GM18907 (cell line): ENCODE data around the gene SCYL2.

Experiments used
- ATAC-seq: cut with Tn5 transposase; IDR thresholded peaks from one replicate; pipeline ENCODE4 v1.9.1; 2021; ENCODE audit warnings: mild to moderate bottlenecking, moderate library complexity; ENCODE audit not compliant: unreplicated experiment

SCYL2 gene

DNA sequence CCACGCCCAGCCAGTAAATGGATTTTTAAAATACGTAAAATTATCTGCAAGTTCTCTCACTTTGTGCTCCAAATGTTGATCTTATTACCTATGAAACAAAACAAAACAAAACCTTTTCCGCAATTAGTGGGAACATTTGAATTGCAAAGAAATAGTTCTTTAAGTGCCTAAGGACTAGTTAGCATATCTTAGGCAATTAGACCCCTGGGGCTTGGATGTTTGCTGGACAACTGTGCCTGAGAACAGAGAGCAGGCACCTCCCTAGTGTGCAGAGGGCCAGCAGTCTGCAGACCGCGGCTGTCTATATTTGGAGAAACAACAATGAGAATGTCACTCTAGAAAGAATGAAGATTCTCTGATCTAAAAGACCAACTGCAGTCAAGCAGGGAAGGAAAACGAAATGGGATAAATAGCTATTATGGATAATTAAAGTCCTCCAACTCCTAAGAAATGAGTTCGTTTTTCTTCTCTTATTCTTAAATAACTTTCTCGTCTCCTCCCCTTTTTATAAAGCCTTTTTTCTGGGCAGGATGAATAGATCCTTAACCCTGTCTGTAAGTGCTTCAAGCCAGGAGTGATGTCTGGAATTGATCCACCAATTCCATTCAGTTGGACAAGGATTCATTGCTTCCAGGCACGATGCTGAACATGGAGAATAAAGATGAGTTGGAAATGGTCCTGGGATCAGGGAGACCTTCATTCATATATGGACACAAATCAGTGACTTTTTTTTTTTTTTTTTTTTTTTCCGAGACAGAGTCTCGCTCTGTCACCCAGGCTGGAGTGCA lies 106.1 kb downstream of the SCYL2 start:
- no peak for ATAC-seq

DNA sequence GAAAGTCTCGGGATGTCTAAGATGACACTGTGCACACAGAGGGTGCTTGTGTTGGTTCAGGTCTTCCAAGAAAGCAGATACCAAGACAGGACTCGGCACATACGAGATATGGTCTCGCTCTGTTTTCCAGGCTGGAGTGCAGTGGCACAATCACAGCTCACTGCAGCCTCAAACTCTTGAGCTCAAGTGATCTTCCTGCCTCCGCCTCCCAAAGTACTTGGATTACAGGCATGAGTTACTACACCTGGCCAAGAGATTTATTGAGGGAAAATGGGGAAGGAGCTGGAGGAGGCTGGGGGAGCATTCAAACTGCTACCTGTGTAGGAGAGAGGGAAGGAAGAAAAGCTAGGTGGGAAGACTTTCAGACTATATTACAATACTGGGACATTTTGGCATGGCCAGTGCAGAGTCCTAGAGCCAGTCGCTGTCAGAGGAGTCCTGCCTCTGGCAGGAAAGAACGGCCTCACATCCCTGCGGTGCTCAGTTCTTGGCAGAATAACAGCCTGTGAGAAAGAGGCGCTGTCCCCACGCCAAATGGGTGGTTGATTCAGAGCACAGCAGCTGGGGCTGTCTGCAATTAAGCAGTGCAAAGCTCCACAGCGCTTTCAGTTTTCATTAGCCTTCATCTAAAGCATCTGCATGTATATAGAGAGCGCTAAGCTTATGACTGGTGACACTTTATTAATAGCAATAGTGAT lies 108.2 kb downstream of the SCYL2 start:
- no peak for ATAC-seq

DNA sequence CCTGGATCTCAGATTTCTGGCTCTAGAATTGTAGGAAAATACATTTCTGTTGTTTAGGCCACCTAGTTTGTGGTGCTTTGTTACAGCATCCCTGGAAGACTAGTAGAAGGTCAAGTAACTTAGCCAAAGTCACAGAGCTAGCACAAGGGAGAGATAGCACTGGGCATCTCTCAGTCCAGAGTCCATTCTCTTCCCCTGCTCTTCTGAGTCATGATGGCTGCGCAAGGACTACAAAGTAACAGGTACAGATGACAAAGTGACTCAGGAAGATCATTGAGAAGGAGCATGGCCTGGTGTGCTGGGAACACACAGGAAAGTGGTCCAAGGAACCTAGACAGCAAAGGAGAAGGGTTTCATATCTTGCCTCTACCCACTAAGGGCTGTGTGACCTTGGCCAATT lies 109.2 kb downstream of the SCYL2 start:
- ATAC-seq, result no peak

DNA sequence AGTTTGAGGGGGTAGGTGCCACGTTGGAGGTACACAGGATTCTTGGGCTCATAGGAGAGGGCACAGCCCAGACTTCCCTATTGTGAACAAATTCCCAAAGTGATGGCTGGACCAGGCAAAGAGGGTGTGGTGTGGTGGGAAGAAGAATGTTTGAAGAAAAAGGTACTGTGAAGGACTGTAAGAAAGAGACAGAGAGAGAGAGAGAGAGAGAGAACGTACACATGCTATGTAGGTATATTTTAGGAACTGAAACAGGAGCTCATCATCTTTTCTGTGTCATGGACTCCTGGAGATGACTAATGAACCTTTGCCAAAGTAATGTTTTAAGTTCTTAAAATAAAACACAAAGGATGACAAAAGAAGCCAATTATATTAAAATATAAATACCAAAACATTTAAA lies 114.4 kb downstream of the SCYL2 start:
- ATAC-seq, result no peak

DNA sequence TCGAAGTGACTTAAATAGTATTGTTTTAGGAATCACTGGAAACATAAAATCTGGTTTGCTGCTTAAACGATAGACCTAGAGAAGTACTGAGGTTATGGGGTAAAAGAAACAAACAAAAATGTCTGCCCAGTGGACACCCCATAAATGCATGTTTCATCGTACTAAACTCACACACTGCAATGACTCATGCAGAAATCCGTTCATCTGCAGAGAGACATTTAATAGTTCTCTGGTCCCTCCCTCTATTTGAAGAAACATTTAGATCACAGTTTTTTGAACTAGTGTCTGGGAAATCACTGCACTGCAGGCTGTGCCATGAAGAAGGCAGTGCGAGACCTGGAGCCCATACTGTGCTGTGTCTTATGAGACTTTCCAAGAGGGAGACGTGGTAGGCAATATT lies 115.4 kb downstream of the SCYL2 start:
- no peak for ATAC-seq

DNA sequence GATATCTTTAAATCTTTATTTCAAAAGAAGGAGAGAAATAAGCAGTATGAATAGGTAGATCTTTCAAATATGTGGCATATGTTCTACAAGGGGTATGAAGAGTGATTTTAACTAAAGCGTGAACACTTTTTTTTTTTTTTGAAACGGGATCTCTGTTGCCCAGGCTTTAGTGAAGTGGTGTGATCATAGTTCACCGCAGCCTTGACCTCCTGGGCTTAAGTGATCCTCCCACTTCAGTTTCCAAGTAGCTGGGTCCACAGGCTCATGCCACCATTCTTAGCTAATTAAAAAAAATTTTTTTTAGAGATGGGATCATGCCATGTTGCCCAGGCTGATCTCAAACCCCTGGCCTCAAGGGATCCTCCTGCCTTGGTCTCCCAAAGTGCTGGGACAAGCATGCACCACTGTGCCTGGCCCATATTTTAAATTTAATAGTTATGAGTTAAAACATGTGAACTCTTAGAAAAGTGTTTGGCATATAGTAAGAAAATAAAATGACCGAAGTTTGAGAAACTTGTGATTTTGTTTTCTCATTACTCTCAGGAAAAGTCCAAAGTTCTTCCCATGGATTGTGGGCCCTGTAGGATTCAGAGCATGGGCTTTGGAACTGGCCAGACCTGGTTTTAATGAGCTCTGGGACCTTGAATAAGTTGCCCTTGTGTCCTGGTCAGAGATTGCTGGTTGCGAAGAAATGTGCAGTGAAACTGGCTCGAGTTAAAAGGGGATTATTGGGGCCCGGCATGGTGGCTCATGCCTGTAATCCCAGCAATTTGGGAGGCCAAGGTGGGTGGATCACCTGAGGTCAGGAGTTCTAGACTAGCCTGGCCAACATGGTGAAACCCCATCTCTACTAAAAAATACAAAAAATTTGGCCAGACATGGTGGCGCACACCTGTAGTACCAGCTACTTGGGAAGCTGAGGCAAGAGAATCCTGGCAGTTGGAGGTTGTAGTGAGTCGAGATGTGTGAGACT lies 116.9 kb downstream of the SCYL2 start:
- ATAC-seq, result no peak

DNA sequence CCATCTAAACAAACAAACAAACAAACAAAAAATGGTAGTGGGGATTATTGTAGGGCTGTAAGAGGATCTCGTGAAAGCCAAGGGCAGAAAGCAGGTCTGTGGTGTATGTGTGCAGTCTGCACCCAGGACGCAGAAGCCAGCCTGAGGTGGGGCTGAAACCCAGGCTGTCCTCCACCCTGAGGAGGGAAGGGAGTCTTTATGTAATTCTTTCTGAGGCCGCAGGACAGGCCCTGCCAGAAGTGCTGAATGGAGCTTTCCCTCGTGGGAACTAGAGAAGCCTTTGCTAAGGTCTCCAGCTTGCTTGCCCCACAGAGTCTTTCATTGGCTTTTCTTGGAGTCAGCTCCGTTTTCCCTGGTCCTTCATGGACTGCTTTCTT lies 117.6 kb downstream of the SCYL2 start:
- ATAC-seq, result no peak

DNA sequence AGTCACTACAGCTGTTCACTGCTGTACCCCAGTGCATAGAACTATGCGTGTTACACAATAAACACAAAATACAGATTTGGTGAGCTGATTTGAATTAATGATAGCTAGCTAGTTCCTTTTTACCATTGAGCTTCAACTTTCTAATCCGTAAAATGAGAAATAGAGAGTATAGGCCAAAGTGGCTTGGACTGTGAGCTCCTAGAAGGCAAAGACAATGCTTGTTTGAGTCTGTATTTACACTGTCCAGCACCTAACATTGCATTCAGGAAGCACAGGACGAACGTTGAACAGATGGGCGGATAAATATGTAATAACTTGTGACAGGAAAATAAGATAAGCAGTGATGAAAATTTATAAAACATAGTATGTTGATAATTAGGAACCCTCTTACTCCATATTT lies 121.4 kb downstream of the SCYL2 start:
- no peak for ATAC-seq
